GM12891 (cell line): ENCODE data around the gene ZNF410.

Experiments
- PAX5 ChIP-seq: IDR thresholded peaks from 2 replicates; pipeline ENCODE4 v1.6.1; 2011; ENCODE audit warnings: low read length, moderate library complexity, mild to moderate bottlenecking; ENCODE audit not compliant: insufficient read depth, severe bottlenecking
- POLR2A ChIP-seq: IDR thresholded peaks from 2 replicates; pipeline ENCODE4 v1.6.1; 2011; ENCODE audit warnings: low read depth, low read length, control low read depth
- POLR2AphosphoS5 ChIP-seq: IDR thresholded peaks from 2 replicates; pipeline ENCODE4 v1.6.1; 2011; ENCODE audit warnings: low read depth, low read length, control low read depth
- POU2F2 ChIP-seq: IDR thresholded peaks from 2 replicates; pipeline ENCODE4 v1.6.1; 2011; ENCODE audit warnings: low read depth, mild to moderate bottlenecking, control low read depth, low read length, moderate library complexity
- SPI1 ChIP-seq: IDR thresholded peaks from 2 replicates; pipeline ENCODE4 v1.6.1; 2011; ENCODE audit warnings: low read depth, low read length, control low read depth
- TAF1 ChIP-seq: IDR thresholded peaks from 2 replicates; pipeline ENCODE4 v1.6.1; 2011; ENCODE audit warnings: low read depth, low read length, control low read depth

DNA sequence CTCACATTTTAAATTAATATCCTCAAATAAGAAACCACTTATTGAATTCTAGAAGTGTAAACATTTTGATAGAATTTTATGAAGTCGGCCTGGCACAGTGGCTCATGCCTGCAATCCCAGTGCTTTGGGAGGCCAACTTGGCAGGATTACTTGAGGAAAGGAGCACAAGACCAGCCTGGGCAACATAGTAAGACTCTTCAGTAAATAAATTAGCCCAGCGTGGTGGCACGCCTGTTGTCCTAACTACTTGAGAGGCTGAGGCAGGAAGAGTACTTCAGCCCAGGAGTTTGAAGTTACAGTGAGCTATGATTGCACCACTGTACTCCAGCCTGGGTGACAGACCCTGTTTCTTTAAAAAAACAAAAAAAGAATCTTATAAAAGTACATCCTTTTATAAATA is 8.9 kb upstream of the ZNF410 start:
- TF ChIP-seq POLR2A, result no peak
- TF ChIP-seq SPI1, result no peak
- no peak for TF ChIP-seq POLR2AphosphoS5
- TF ChIP-seq TAF1, result no peak
- no peak for TF ChIP-seq POU2F2
- TF ChIP-seq PAX5, result no peak
